Measurements from ENCODE around the gene TVP23C. TPM values are rescaled to one million over a fixed set of nuclear protein-coding genes. Genes with fewer than 3 reads are reported as not detected.
A peak's percentile ranks its signal among the peaks of the same experiment; 100 is the strongest.

TVP23C gene
- total RNA-seq, 1 experiment from 2014 or later, result 16.9 TPM

GRCh38 chr17:15501793-15502192 lies 61.5 kb downstream of the TVP23C start:
- Histone ChIP-seq H2BK5ac (ENCODE audit: insufficient read length, low read length) (no peak overlapping the region), H2AFZ (ENCODE audit: low read length) (no peak overlapping the region), H3K27ac (ENCODE audit: insufficient read length, low read depth, low read length) (no peak overlapping the region), H3K4me2 (ENCODE audit: insufficient read depth, insufficient read length, low read length) (no peak overlapping the region), H2BK12ac (ENCODE audit: insufficient read length, low read depth, low read length) (no peak overlapping the region), H3K79me1 (ENCODE audit: insufficient read depth, low read depth, low read length, poor library complexity, severe bottlenecking) (no peaks in the 10 kb centered on the region), H4K91ac (ENCODE audit: insufficient read length, low read depth, low read length) (no peak overlapping the region), H3K4me1 (ENCODE audit: insufficient read depth, low read length) (no peaks in the 10 kb centered on the region; the same call in 1 of the 2 replicates), H3K56ac (ENCODE audit: insufficient read length, low read depth, low read length) (no peak overlapping the region), H4K5ac (ENCODE audit: insufficient read length, low read depth, low read length) (no peak overlapping the region), H2BK15ac (ENCODE audit: low read depth, low read length) (no peak overlapping the region), H3K9ac (ENCODE audit: extremely low read depth, insufficient read length, low read length) (no peak overlapping the region), H4K8ac (replicated peaks; ENCODE audit: insufficient read length, low read depth, low read length) (no peak overlapping the region), H3K23ac (ENCODE audit: insufficient read length, low read depth, low read length) (no peak overlapping the region), H2BK20ac (ENCODE audit: low read depth, low read length, poor library complexity, severe bottlenecking) (no peak overlapping the region), H3K4ac (ENCODE audit: low read depth, low read length) (no peak overlapping the region), H2AK5ac (ENCODE audit: insufficient read length, low read length) (no peak overlapping the region), H3K9me3 (ENCODE audit: control insufficient read depth, low read depth, low read length) (no peaks in the 10 kb centered on the region), H3K23me2 (ENCODE audit: insufficient read length, low read depth, low read length, poor library complexity, severe bottlenecking) (no peaks in the 10 kb centered on the region), H3K14ac (ENCODE audit: insufficient read depth, low read length) (no peak overlapping the region), H3K18ac (ENCODE audit: insufficient read length, low read depth, low read length) (no peak overlapping the region), H4K20me1 (ENCODE audit: control insufficient read depth, insufficient read depth, insufficient read length) (no peaks in the 10 kb centered on the region), H2BK120ac (ENCODE audit: low read depth, low read length, poor library complexity, severe bottlenecking) (no peak overlapping the region), H3K27me3 (ENCODE audit: insufficient read depth, low read length) (no peaks in the 10 kb centered on the region), H3T11ph (ENCODE audit: low read length) (no peak overlapping the region), H3K79me2 (ENCODE audit: insufficient read depth, low read length) (no peaks in the 10 kb centered on the region)
- peaks cover 26 to 50% (median 30%) of the 10 kb centered on the region in 3 experiments for H3K36me3 Mint-ChIP-seq (ENCODE audit: insufficient read depth in 1 of 3, low read depth in 3 of 3)
- no CpG with 5 or more reads among the region's 7 CpGs for WGBS (ENCODE audit: extremely low coverage, insufficient read length, low lambda C conversion rate)
- peaks cover 10 to 14% of the 10 kb centered on the region in 2 experiments for H3K4me1 Mint-ChIP-seq
- no peak overlapping the region for H3K4me3 Mint-ChIP-seq
- H3K27ac Mint-ChIP-seq, result peak overlapping the region in 1 of 3 experiments; percentile 87; a peak in 2 of 7 replicates
- no peak for TF ChIP-seq CTCF (conservative IDR thresholded peaks at IDR 0.05)
- no peaks in the 10 kb centered on the region for H3K9me3 Mint-ChIP-seq
- no peaks in the 10 kb centered on the region for H3K27me3 Mint-ChIP-seq (ENCODE audit: low read depth)
- DNase-seq, result no peak

Measured in H9 (cell line).